HPDE6-E6E7 (cell line): ENCODE data around the gene PAK4.

Experiments used
- DNase-seq: peaks from one replicate; pipeline ENCODE4 v3.0.0; 2011; ENCODE audit warnings: missing footprints; ENCODE audit errors: extremely low spot score

PAK4 gene

GRCh38 chr19:39180749-39181148, 55.2 kb downstream of the PAK4 start:
- no peak for DNase-seq

GRCh38 chr19:39181500-39182173, 56.1 kb downstream of the PAK4 start:
- DNase-seq, result no peak

GRCh38 chr19:39182174-39182505, 56.6 kb downstream of the PAK4 start:
- DNase-seq, result no peak

GRCh38 chr19:39183104-39183503, 57.5 kb downstream of the PAK4 start:
- no peak for DNase-seq

GRCh38 chr19:39186391-39186790, 60.8 kb downstream of the PAK4 start:
- DNase-seq, result no peak

GRCh38 chr19:39187552-39187943, 62.0 kb downstream of the PAK4 start:
- no peak for DNase-seq

GRCh38 chr19:39188960-39189359, 63.4 kb downstream of the PAK4 start:
- DNase-seq, result no peak

- no peak for DNase-seq
Observed at GRCh38 chr19:39190768-39191167, 65.2 kb downstream of the PAK4 start.

- no peak for DNase-seq
Observed at GRCh38 chr19:39192846-39193245, 67.3 kb downstream of the PAK4 start.

- no peak for DNase-seq
Observed at GRCh38 chr19:39193803-39194202, 68.2 kb downstream of the PAK4 start.

- DNase-seq, result no peak
Observed at GRCh38 chr19:39194832-39195542, 69.4 kb downstream of the PAK4 start.

GRCh38 chr19:39195755-39196154, 70.2 kb downstream of the PAK4 start:
- no peak for DNase-seq

GRCh38 chr19:39196320-39196719, 70.7 kb downstream of the PAK4 start:
- DNase-seq, result no peak

GRCh38 chr19:39196860-39197562, 71.4 kb downstream of the PAK4 start, which contains the start of gene NCCRP1:
NCCRP1 (plus strand) TSS chr19:39196964; CDS start chr19:39196983, 19 bp downstream.
- no peak for DNase-seq

GRCh38 chr19:39197808-39198207, 72.2 kb downstream of the PAK4 start:
- DNase-seq, result no peak

GRCh38 chr19:39199025-39199424, 73.4 kb downstream of the PAK4 start:
- DNase-seq, result no peak

- DNase-seq, result no peak
Observed at GRCh38 chr19:39200066-39200802, 74.6 kb downstream of the PAK4 start.

- DNase-seq, result no peak
Observed at GRCh38 chr19:39200803-39201115, 75.2 kb downstream of the PAK4 start.

GRCh38 chr19:39202998-39203355, 77.4 kb downstream of the PAK4 start:
- no peak for DNase-seq

GRCh38 chr19:39203372-39204341, 78.1 kb downstream of the PAK4 start, which contains the start of gene SYCN:
SYCN (minus strand) TSS chr19:39204263; CDS start chr19:39204254, 9 bp downstream.
- DNase-seq, result no peak

GRCh38 chr19:39205449-39205764, 79.8 kb downstream of the PAK4 start:
- DNase-seq, result no peak
